Inflammatory macrophage treated with lipopolysaccharide for 4 hours (primary cell): Measurements from ENCODE around the gene BTG2.

Experiments
- DNase-seq: peaks from one replicate; pipeline ENCODE4 v3.0.0-alpha.2; 2020

Gene BTG2

DNA sequence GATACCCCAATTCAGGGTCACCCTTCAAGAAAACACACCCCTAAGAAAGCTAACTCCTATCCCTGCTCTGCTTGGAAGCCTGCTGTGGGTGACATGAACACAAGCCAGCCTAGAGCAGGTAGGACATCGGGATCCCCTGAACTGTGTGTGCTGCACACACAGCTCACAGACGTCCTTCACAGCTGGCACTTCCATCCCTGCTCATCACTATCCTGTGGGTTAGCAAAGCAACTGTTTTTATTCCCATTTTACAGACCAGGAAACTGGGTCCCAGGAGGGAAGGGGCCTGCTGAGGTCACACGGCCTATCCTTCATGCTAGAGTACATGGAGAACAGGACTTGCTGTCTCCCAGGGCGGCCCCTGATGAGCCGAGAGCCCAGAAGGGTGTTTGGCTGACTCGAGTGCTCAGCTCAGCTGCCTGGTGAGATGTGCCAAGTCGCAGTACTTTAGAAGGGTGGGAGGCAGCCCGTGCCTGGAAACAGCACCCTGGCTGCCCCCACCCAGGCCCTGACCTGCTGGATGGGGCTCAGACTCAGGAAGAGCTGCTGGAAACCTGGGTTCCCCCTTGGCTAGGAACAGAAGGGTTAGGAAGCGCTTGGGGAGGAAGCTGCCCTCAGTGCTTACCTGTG lies 28.3 kb upstream of the BTG2 start:
- DNase-seq, result no peak

GRCh38 chr1:203278082-203278884 lies 27.0 kb upstream of the BTG2 start:
- DNase-seq, result peak; percentile 42

- DNase-seq, result no peak
These were observed 26.4 kb upstream of the BTG2 start for GRCh38 chr1:203278885-203279406.

DNA sequence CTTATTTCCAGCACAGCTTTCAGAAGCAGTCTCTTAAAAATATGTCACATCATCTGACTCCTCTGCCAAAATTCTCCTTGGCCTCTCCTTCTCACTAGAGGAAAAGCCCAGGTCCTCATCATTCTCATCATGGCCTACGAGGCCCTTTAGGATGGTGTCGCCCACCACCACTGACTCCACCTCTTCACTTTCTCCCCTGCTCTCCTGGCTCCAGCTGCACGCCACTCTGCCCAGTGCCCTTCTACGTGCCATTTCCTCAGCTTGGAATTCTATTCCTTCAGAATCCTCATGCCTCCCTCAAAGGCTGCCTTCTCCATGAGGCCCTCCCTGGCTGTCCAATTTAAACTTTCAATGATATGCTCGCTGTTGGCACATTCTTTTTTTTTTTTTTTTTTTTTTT lies 25.3 kb upstream of the BTG2 start:
- DNase-seq, result no peak

GRCh38 chr1:203281033-203281432 lies 24.3 kb upstream of the BTG2 start:
- peak; percentile 50 for DNase-seq

DNA sequence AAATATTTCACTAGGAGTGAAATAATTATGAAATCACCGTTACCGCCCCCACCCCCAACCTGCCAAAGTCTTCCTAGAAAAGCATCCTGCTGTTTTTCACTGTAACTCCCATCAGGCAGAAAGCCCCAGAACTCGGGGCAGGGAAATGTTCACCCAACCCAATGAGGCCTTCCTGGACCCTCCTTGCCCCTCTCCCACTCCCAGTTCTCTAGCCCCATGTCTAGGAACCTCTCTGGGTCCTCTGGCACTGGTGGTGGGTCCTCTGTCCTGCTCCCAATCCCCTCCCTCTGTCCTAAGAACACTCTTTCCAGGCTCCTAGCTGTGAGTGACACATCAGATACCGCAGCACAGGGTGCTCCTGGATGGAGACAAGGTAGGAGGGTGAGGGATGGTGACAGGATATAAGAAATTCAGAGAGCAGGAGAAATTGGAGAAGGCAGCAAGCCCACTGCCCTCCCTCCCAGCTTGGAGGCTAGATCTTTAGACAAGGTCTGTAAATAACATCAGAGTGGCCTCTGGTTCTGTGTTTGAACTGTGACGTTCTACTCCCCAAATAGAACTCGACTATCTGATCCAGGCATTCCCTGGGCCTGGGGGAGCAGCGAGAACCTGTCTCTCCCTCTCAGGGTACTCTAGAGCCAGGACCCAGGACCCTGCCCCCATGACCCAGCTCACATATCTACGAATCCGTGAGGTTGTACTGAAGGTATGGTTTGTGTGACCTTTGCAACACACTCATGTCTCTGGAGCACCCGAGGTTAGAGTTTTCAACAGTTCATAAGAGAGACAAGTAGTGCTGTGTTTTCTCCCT lies 23.3 kb upstream of the BTG2 start:
- DNase-seq, result no peak

- DNase-seq, result no peak
These were observed 22.4 kb upstream of the BTG2 start for GRCh38 chr1:203282720-203283542.

- DNase-seq, result no peak
These were observed 21.7 kb upstream of the BTG2 start for GRCh38 chr1:203283597-203283996.

GRCh38 chr1:203284411-203285123 lies 20.8 kb upstream of the BTG2 start:
- DNase-seq, result peak; percentile 57

DNA sequence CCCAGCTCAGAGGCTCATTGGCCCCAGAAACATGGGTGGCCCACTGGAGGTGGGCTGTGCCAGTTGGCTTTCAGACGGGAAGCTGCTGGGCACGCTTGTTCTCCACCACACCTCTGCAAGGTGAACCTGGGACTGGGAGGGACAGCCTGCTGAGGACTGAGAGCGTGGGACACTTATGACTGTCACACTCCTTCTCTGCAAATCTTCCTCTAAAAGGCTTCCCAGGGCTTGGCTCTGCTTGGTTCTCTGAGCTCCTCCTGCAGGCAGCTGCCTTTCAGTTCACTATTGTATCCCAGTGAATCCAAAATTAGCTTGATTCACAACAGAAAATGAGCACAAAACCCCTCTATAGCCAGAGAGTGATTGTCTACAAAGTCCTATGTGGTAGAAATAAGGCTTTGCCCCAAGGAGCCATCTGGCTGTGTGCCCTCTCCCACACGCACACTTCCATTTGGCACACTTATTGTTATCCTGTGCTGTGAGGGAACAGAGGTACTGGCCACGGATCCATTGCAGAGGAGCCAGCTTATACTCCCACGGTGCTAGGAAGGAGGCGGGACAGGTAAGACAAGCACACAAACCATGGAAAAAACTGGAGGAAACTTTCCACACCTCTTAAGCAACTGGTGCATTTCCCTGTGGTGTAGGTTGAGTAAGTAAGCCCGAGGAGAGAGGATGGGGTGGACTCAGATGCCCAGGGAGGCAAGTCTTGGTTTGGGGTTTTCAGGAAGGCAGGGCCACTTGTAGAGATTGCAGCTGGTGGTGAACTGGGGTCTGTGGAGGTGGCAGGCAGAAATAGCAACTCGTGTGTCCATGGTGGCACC lies 18.9 kb upstream of the BTG2 start:
- DNase-seq, result peak; percentile 83

- DNase-seq, result peak; percentile 99
These were observed 18.0 kb upstream of the BTG2 start for GRCh38 chr1:203287109-203287893.

GRCh38 chr1:203287898-203288297 lies 17.4 kb upstream of the BTG2 start:
- DNase-seq, result peak; percentile 51

DNA sequence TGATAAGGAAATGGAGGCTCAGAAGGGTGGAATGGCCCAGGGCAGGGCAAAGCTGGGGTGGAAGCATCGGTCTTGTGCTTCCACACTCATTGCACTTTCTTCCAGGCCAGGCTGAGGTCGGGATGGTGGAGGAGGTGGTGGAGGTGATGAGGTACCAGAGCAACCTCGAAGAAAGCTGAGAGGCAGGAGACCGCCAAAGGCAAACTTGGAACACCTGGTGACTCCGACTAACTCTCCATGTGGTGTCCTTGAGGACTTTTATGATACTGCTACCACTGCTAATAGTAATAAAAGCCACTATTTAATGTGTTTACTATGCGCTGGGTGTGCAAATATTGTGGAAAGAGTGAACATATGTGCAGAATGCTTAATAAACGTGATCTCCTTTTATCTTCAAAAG lies 16.9 kb upstream of the BTG2 start:
- DNase-seq, result no peak

DNA sequence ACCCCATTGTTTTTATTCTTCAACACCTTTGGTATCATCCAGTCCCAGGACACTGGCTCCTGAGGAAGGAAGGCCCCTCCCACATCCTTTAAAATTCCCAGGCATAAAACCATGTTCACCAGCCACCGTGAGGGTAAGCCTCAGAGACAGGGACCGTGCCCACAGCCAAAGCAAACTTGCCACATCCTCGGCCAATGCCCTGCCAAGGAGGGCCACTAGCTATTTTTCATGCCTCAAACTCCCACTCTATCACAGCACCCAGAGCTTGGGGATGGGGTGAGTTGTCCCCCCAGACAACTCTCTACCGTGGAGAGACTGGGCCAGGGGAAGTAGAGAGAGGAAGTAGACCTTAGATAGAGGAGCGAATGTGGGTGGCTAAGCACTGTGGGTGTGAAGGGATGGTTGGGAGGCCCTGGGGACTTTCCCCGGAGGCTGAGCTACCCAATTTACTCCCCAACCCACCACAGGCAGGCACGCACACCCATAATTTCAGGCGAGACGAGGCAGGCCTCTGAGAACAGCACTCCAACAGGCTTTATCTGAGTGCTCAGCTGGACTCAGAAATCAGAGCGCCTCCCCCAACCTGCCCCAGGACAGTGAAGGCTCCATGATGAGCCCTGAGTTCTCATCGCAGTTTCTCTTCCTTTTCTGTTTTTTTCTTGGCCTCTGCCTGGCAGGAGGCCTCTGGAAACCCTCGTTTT lies 15.9 kb upstream of the BTG2 start:
- DNase-seq, result peak; percentile 98

DNA sequence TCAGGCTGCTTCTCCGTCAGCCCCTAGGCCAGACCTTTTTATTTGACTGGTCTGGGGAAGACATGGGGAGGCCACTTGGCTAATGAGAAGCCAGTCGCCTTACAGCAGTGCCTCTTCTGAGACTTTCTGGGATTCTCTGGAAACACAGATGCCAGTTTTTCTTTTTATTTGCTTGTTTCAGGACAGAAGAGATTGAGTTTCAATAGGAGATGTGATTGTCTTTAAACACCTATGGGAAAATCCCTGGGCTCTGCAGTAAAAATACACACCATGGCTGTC lies 15.4 kb upstream of the BTG2 start:
- no peak for DNase-seq

DNA sequence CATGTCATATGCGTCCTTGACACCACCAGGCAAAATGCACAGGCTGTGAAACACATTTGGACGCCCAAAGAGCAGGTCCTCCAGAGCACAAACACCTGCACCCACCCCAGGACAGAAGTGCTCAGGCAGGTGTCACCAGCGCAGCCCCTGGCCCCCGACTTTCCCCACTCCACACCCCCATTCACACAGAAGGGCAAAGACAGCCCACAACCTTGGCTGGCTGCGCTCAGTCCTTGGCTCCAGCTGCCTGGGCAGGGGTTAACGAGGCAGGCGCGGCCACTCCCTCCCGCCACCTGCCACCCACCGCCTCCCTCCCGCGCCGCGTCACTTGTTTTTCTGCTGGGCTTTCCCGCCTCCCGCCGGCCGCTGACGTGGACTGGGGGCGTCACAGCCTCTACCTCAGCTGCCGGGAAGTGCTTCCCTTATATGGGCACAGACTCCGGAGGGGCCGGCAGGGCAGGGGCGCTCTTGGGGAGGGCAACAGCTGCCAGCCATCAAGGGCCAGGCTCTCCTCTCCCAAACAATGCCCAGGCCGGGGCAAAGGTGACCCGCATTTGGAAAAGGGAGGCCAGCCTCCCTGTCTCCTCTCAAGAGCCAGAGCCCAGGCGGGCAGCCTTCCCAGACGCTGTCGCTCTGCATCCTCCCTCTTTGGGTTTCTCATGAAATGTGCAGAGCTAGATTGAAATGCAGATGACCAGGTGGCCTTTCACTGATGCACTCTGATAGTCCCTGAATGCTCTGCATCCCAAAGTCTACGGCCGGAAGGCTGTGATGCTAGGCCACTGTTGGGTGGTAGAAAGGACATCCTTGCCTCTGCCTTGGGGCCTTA lies 14.8 kb upstream of the BTG2 start:
- DNase-seq, result peak; percentile 95

GRCh38 chr1:203291201-203292096 lies 13.9 kb upstream of the BTG2 start:
- DNase-seq, result peak; percentile 34

DNA sequence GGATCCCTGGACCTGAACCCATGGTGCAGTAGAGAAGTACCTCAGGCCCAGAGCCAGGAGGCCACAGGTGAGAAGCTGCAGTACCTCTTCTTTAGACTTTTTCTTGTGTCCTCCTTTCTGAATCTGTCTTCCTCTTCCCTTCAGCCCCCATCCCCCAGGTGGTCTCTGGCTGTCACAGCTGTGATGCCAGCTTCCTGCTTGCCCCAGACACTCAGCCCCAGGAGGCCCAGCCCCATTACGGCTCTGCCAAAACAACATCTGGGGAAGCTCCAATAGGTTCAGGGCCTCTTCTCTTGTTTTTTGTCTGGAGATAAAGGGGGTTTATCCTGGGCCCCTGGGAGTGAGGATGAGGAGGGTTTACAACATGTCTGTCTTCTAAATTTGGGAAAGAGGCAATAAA lies 9.5 kb upstream of the BTG2 start:
- no peak for DNase-seq
